ENCODE data around the gene RNF212B. TPM values are rescaled to one million over a fixed set of nuclear protein-coding genes. Genes with fewer than 3 reads are reported as not detected.
"Not testable (repeated sequence)": the region's sequence is repeated elsewhere in the genome, so short reads cannot be mapped to it uniquely, and the experiment has no call there.

The RNF212B gene
- total RNA-seq, 1 experiment from 2014 or later = not detected

- no peak for DNase-seq
- Histone ChIP-seq H3K36me3 (ENCODE audit: low read depth) (no peaks in the 10 kb centered on the region), H3K79me2 (ENCODE audit: low read depth) (no peaks in the 10 kb centered on the region), H3K4me3 (no peak overlapping the region), H3K4me1 (replicated peaks; ENCODE audit: insufficient read depth) (no peaks in the 10 kb centered on the region), H3K9me3 (ENCODE audit: insufficient read depth, low read depth) (no peaks in the 10 kb centered on the region), H3F3A (ENCODE audit: insufficient read depth, low read depth) (no peaks in the 10 kb centered on the region), H2AFZ (no peak overlapping the region), H3K27me3 (ENCODE audit: insufficient read depth, low read depth) (no peaks in the 10 kb centered on the region), H4K20me1 (ENCODE audit: insufficient read depth) (no peaks in the 10 kb centered on the region), H3K27ac (no peak overlapping the region), H3K4me2 (no peak overlapping the region), H3K9me2 (ENCODE audit: insufficient read depth) (no peaks in the 10 kb centered on the region)
- CTCF ChIA-PET = no interaction called here
- POLR2A ChIA-PET (ENCODE audit: unreplicated experiment) = no interaction called here
- BruUV-seq (replicated peaks) = no TSS peak
- TF ChIP-seq EZH2 (IDR thresholded peaks at IDR 0.05; ENCODE audit: low read depth) = no peak
- TF ChIP-seq CTCF (conservative IDR thresholded peaks at IDR 0.05) = no peak
- intact Hi-C loops (cut with micrococcal nuclease; ENCODE audit: unreplicated experiment) = no loop called here
These were observed 20.4 kb upstream of the RNF212B start for GRCh38 chr14:23217032-23218020.

GRCh38 chr14:23219075-23219474 lies 18.7 kb upstream of the RNF212B start:
- TF ChIP-seq CTCF (conservative IDR thresholded peaks at IDR 0.05) (no peak), EZH2 (IDR thresholded peaks at IDR 0.05; ENCODE audit: low read depth) (no peak)
- H3K36me3 ChIP-seq (ENCODE audit: low read depth) = no peaks in the 10 kb centered on the region
- H3F3A ChIP-seq (ENCODE audit: insufficient read depth, low read depth) = no peaks in the 10 kb centered on the region
- no peak overlapping the region for H2AFZ ChIP-seq
- H3K4me3 ChIP-seq = no peak overlapping the region
- no peaks in the 10 kb centered on the region for H3K4me1 ChIP-seq (replicated peaks; ENCODE audit: insufficient read depth)
- H3K9me3 ChIP-seq (ENCODE audit: insufficient read depth, low read depth) = no peaks in the 10 kb centered on the region
- no peak for DNase-seq
- H3K79me2 ChIP-seq (ENCODE audit: low read depth) = no peaks in the 10 kb centered on the region
- intact Hi-C loops (cut with micrococcal nuclease; ENCODE audit: unreplicated experiment) = no loop called here
- no peak overlapping the region for H3K27ac ChIP-seq
- no peak overlapping the region for H3K4me2 ChIP-seq
- ChIA-PET POLR2A (ENCODE audit: unreplicated experiment) (no interaction called here), CTCF (no interaction called here)
- no peaks in the 10 kb centered on the region for H3K9me2 ChIP-seq (ENCODE audit: insufficient read depth)
- H4K20me1 ChIP-seq (ENCODE audit: insufficient read depth) = no peaks in the 10 kb centered on the region
- no peaks in the 10 kb centered on the region for H3K27me3 ChIP-seq (ENCODE audit: insufficient read depth, low read depth)
- no TSS peak for BruUV-seq (replicated peaks)

- POLR2A ChIA-PET (ENCODE audit: unreplicated experiment) = not testable (repeated sequence)
These were observed 12.8 kb upstream of the RNF212B start for GRCh38 chr14:23224958-23225357.

More at GRCh38 chr14:23224958-23225357, 12.8 kb upstream of the RNF212B start:
- H3K4me2 ChIP-seq; DNase-seq; CTCF ChIA-PET; H3K9me2 ChIP-seq (ENCODE audit: insufficient read depth); H3K36me3 ChIP-seq (ENCODE audit: low read depth); H3K27ac ChIP-seq; H3K9me3 ChIP-seq (ENCODE audit: insufficient read depth, low read depth); H3K4me3 ChIP-seq; BruUV-seq (replicated peaks); H3F3A ChIP-seq (ENCODE audit: insufficient read depth, low read depth); H2AFZ ChIP-seq; H3K4me1 ChIP-seq (replicated peaks; ENCODE audit: insufficient read depth); H3K79me2 ChIP-seq (ENCODE audit: low read depth); H4K20me1 ChIP-seq (ENCODE audit: insufficient read depth); intact Hi-C loops (cut with micrococcal nuclease; ENCODE audit: unreplicated experiment); H3K27me3 ChIP-seq (ENCODE audit: insufficient read depth, low read depth): not testable (repeated sequence)

Measured in PC-9 (cell line).